Peyer's patch (tissue), 4 donors: Measurements from ENCODE around the gene ZFYVE1.

Experiments used
- CTCF ChIP-seq, 6 experiments: fragments of 450-650 bp in 4 of 6; fragments of 200-600 bp in 2 of 6; sonication (generic) in 1 of 6; IDR thresholded peaks; one replicate each; pipeline ENCODE4 v1.5.1; 2017 to 2019; ENCODE audit warnings: antibody characterized with exemption in 6 of 6, mild to moderate bottlenecking in 3 of 6, moderate library complexity in 1 of 6
- POLR2A ChIP-seq, 2 donors: fragments of 450-650 bp; IDR thresholded peaks; one replicate each; pipeline ENCODE4 v1.5.1; 2017; ENCODE audit warnings: antibody characterized with exemption in 2 of 2, mild to moderate bottlenecking in 2 of 2, moderate library complexity in 2 of 2

- TF ChIP-seq CTCF (IDR thresholded peaks at IDR 0.05): no peak
- TF ChIP-seq POLR2A (IDR thresholded peaks at IDR 0.05): no peak
Observed at GRCh38 chr14:72921396-72921795, 105.5 kb downstream of the ZFYVE1 start.
